Daoy (cell line): ENCODE data around the gene CIPC. TPM values are rescaled to one million over a fixed set of nuclear protein-coding genes. Genes with fewer than 3 reads are reported as not detected.
A peak's percentile ranks its signal among the peaks of the same experiment; 100 is the strongest.

Source experiments
- DNase-seq: peaks from one replicate; pipeline ENCODE4 v3.0.0-alpha.2; 2015; ENCODE audit warnings: low read depth
- total RNA-seq: library from RNA; depleted of rRNA; stranded (reverse); fragments of >200 nt; shearing (Covaris generic); gene quantifications from 2 replicates; pipeline ENCODE4 v1.2.3, GENCODE V29; 2014

The CIPC gene
- total RNA-seq, 1 experiment from 2014 or later = 12.7 TPM

DNA sequence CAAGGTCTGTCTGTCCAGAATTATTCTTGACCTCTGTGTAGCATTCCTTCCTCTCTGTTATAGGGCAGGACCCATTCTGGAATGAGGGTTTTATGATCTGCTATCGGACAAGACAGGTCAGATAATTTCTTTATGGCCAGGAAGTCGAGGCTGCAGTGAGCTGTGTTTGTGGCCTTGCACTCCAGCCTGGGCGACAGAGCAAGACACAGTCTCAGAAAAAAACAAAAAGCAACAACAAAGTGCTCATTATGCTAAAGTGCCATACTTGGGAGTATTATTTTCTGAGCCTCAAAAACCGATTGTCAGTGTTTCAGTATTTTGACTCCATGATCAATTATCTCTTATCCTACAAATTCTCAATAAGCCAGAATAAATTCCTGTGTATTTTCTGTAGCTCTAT, 4.1 kb downstream of the CIPC start:
- no peak for DNase-seq

DNA sequence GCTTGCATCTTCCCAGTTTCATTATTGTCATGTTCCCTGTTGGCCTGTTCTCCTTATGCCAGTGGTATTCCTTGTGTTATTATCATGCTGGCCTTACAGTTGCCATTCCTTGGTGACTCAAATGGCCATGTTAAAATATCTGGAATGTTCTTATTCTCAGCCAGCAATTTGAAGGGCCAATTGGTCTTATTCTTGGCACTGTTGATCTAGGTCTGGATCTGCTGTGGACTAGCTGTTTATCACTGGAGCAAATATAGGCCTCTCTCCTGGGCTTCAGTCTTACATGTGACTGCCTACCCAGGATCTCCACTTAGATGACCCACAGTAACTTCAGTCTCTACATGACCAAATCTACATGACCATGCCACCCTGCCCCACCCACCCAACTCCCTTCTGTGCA, 5.4 kb downstream of the CIPC start:
- no peak for DNase-seq

DNA sequence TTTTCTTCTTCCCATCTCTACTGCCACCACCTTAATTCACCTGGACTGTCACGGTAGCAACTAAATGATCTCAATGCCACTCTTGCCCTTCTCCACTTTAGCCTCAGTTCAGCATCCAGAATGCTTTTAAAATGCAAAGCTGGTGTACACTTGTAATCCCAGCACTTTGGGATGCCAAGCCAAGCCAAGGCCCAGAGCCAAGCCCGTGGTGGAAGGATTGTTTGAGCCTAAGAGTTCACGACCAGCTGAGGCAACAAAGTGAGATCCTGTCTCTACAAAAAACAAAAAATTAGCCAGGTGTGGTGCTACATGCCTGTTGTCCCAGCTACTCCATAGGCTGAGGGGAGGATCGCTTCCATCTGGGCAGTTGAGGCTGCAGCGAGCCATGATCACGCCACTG, 5.9 kb downstream of the CIPC start:
- no peak for DNase-seq

DNA sequence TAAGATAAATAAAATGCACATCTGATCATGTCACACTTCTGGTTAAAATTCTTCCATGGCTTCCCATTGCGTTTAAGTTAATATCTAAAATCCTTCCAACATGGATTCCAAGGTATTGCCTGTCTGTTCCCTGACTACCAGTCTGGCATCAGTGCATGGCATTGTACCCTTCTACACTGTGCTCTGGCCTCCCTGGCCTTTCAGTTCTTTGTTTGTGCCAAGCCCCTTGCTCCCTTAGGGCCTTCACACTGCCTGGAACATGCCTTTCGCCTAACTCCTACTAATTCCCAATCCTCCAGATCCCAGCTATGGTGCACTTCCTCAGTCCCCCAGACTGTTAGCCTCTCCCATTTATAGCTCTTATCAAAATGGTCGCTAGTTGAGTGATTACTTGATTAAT, 6.3 kb downstream of the CIPC start:
- no peak for DNase-seq

DNA sequence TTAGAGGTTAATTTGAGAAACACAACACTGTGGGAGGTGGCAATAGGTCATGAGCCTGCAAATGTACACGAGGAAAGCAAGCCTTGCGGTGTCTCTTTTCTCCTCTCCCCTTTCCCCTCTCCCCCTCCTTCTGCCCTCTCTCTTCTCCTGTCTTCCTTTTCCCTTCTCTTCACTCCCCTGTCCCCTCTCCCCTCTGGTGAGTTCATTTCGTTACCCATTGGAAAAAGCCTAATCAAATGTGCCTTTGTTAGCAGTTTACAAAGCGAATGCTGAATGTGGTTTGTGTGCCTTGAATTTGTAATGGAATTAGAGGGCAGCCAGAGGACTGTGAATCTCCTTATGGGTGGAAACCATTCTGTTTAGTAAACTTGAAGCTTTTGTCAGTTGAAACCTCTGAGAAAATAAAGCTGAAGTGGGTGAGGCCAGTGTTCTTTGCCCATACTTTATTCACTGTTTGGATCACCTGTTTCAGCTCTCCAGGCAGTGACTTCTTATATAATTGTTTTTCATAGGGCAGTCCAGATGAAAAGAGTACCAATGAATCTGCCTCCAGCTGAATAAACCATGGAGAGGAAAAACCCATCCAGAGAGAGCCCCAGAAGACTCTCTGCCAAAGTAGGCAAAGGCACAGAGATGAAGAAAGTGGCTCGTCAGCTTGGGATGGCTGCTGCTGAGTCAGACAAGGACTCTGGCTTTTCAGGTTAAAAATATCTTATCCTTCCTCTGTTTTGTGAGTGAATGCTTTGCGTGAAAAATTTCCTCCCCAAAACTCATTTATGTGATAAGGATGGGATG, 7.3 kb downstream of the CIPC start:
- DNase-seq = no peak

DNA sequence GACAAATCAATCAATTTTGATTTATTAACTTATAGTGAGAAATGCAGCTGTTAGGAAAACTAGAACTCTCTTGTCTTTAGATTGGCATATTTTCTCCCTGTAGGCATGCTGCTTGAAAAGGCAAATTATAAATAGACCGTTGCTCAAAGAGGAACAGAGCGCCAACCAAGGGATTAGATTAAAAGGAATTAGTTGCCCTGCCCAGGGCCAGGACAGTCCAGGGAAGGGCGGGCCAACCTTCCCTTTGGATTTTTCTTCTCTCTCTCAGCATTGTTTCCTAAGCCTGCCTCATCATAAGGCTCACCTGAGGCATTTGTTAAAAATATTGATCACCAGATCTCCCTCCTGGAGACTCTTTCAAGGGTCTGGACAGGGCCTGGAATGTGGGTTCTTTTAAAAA, 8.6 kb downstream of the CIPC start:
- DNase-seq = no peak

DNA sequence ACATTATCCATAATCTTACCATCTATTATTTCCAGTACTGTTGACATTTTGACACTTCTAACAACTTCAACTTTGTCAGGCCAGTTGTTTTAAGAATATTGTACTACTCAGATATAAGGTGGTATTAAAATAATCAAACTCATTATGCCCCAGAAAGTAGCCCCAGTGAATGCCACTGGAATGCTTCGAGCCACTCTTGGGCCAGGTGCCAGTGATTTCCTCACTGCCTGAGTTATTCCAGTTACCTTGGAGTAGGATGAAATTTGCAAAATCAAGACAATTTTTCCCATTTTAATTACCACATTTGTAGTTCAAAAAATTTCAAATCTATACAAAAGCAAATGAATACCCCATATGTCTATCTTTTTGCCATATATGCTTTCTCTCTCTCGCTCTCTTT, 9.2 kb downstream of the CIPC start:
- DNase-seq = no peak

DNA sequence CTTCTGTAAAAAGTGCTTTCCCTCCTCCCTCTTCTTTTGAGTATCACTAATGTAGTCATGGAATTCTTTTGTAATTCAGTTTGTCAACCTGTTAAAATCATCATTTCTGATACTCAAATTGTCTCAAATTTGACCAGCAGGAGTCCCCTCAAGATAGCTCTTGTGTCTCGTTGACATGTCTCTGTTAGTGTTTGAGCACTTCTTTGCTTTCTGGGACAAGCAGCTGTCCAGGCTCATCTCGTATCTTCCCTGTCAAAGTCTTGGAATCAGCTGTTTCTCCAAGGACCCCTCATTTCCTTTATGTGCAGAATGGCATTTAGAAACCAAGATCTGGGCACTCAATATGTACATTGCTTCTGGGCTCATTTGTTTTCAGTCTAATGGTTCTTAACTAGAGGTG, 10.7 kb downstream of the CIPC start:
- DNase-seq = no peak

DNA sequence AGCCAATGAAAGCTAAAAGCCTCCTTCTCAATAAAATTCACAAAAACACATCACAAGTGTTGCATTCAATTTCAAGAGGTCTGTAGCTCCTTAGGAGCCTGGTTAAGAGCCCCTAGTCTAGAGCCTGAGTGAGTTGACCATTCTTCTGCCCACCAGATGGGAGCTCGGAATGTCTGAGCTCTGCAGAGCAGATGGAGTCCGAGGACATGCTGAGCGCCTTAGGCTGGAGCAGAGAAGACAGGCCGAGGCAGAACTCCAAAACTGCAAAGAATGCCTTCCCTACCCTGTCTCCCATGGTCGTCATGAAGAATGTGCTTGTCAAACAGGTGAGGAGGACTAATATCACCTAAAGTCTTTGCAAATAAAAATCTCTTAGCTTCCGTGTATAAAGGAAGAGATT, 11.6 kb downstream of the CIPC start:
- DNase-seq = no peak

DNA sequence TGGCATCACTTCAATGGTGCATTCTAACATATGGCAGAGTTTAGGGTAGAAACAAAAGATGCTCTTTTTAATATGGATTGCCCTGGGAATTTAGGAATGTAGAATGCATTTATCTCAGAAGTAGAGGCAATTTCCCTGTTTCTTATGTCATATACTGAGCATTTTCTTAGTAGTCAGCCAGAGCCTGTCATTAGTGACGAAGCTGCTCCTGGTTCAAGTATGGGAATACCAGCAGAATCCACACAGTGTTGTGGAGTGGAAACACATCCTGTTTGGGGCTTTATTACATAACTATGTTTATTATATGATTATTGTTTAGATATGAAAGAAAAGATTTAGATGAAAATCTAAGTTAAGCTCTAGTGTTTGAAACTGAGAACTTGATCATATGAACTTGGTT, 12.2 kb downstream of the CIPC start:
- DNase-seq = no peak

DNA sequence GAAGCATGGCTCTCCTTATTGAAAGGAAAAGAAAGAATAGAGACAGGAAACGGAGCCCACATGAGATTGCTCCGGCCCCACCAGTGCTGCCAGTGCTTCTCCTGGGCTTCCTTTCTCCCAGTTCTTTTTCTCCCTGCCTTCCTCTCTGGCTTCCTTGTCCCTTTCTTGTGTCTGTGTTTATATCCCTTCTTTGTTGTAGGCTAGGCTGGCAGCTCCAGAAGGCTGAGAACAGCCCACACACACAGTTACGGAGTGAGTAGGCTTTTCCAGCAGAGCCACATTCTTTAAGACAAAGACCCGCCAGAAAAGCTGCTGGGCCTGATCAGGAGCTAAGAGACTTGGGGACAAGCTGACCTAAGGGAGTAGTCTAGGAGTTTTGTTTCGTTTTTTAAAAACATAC, 13.0 kb downstream of the CIPC start:
- DNase-seq = no peak

DNA sequence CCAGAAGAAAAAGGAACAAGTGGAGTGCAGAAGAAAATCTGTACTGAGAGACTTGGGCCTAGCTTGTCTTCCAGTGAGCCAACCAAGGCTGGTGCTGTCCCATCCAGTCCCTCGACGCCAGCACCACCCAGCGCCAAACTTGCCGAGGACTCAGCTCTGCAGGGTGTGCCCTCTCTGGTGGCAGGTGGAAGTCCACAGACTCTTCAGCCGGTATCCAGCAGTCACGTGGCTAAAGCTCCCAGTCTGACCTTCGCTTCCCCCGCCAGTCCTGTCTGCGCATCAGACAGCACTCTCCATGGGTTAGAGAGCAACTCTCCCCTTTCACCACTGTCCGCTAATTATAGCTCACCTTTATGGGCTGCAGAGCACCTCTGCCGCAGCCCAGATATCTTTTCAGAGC, 15.6 kb downstream of the CIPC start:
- DNase-seq = no peak

DNA sequence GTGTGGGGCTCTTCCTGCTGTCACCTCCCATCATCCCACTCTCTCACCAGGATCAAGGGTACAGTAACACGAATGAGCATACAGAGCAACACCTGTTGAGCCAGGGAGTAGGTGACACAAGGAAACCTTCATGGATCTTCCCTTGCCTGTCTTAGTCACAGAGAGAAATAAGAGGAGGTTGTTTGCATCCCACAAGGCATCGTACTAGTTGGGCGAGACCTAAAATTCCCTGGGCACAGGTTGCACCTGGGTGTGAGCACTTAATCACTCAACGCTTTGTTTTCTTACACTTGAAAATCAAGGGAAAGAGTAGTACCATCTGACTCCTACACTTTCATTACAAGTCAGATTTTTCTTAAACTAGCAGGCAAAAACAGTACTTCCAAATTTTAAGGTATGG, 16.6 kb downstream of the CIPC start:
- no peak for DNase-seq

DNA sequence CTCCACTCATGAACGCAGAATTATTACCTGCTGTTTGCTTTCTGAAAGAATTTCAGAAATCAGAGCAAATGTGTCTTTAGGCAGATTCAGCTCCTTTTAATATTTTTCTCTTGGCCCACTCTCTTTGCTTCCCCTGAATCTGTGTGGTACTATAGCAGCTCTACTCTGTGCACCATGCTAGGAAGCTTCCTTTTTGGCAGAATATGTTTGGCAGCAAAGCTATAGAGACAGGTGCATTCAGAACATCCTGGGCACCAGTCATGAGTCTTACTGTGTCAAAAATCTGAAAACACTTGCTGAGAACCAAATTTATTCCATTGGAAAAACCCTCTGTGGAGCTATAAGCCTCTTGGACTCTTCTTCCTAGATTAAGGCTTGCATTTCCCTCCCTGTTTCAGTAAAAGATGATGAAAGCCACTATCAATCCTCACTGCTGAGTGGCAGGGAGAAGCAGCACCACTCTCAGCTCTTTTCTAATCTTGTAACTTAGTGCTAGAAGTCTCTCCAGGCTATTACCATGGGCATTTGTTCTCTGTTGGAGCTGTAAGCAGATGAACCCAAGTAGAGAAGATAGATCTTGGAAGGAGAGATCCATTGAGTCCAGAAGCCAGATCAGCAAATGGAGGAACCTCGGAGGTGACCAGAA, 18.2 kb downstream of the CIPC start:
- no peak for DNase-seq

DNA sequence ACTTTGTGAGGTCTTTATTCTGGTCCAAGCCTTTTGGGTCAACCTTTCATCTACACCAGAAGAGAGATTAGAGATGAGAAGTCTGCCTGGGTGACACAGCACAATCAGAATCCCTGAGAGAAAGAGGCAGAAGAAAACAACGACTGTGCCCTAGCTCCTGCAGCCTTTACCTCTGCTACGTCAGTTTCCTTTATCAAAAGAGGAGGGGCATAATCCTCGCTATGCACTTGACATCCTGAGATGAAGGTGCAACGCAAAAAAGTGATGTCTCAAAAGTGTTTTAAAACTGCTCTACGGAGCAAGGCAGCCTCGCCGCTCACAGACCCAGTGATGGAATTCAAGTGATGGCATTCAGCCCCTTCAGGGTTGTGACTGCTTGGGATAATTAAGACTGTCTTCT, 21.8 kb downstream of the CIPC start:
- DNase-seq = no peak

DNA sequence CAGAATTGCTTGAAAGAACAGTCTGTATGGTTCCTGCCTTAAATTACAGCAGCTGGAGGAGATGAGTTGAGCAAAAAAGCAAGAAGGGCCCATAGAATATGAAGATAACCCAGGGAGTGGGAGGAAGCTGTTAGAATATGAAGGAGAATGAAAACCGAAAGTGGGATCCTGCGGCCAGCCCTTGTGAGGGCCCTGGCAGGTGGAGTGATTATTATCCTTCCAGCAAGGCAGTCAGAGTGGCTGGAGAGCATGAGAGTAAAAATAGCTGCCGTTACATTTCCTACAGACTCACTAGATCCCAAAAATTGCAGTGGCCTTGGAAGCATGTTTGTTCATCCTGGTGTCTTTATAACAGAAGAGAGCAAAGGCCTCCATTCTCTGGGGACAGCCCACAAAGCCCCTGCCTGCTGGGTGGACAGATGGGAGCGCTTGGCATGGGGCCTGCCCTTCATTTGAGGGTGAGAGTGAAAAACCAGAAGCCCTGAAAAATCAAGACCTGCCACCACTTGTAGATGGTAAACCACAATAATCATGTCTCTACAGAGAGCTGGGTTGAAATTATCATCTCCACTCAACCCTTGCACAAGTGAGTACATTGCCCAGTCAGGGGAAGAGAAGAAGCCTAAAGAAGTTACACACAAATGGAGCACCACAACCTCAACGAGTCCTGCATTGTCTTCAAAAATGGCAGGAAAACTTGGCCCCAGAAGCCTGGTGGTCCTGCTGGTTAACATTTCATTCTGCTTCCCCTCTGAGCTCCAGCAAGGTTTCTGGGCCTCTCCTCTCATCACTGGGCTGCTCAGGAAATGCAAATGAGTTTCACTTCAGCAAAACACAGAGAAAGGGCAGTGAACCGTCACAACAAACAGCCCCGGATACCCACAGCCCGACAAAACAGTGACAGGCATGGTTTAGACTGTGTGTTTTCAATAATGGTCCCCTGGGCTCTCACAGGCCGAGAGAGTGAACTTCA, 23.0 kb downstream of the CIPC start:
- DNase-seq = no peak

DNA sequence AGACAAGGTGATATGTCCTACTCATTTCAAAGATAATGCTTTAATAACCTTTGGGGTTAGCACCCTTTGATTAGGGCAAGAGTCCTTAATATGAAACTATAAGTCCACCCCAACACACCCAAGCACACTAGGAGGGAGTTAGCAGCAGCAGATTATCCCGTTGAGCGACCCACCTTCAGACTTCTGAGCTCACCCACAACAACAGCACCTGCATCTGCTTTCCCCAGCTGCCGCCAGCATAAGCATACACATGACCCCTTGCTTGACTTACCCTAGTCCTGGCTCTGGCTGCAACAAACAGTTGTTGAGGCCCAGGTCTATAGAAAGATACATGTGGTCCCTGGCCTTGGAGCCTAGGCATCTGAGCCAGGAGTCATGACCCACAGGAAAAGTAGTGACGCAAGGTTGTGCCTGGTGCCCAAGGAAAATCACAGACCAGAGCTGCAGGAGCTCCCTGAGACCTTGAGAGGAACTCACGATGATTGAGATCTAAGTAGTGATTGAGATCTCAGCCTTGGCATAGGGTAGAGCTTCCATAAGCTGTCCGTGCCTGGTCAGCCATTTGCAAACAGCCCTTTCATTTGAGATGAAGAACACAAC, 24.6 kb downstream of the CIPC start:
- no peak for DNase-seq

DNA sequence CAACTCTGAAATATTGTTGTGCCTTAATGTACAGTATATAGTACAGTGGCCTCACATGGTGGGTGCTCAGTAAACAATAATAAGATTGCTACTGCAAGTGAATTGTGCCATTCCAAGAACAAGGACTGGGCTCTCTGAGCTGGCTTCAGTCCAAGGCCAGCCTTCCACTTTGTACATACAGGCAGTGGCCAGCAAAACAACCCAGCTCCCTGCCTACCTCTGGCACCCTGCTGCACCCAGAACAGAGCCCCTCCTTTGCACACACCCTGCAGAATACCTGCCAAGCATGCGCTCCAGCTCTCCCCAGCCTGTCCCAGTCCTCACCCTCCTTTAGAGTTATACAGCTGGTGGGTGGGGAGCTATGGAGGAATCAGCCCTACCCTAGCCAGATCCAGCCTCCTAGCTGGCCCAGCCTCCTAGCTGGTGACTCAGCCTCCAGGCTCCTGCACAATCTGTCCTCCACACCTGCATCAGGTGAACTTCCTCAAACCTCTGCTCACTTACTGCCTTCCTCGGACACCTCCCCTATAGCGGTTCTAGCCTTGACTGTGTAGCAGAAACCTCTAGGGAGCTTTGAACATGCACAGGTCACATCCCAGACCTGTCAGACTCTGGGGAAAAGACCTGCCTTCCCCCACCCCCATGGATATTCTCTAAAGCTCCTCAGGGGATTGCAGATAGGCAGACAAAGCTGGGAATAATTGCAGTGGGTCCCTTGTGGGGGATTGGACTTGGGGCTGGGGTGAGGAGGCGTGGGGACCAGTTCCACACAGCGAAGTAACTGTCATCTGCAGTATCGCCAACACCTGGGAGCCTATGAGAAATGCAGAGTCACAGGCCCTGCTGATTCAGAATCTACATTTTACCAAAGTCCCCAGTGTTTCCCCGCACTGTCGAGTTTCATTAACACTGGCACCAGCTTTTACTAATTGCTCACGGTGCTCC, 25.6 kb downstream of the CIPC start:
- DNase-seq = peak; percentile 19

DNA sequence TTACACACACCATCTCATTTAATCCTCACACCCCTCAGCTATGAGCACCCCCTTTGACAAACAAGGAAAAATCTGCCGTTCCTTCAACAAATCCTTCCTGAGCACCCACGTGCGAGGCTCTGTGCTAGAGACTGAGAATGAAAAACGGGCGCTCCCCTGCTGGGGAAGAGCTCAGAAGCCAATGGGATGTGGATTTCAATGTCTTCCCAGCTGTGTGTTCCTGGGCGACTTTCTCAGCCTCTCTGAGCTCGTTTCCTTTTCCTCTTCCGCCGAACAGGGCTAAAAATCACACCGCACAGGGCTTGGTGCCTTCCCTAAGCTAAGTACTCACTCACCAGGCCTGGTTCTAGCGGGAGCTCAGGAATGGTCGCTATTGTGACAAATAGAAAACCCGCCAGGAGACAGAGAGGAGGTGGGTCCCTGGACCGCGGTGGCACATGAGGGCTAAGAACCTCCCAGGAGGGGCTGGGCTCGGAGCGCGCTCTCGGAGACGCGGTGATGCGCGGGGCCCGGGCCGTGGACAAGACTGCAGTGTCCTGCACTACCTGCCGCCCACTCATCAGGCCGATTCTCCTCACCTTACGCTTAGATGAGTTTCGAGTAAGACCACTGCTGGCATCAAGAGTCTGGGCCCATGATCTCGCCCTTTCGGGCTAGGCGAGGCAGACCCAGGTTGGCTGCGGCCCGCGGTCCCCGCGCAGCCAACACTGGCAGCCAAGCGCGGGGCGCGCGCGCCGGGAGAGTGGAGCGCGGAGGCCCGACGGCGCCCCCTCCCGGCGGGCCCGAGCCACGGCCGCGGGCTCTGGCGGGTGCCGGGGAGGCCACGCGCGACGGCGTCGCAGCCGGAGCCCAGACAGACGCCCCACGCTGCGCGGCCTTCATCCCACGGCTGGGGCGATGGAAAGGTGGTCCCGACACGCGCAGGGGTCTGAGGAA, 26.6 kb downstream of the CIPC start:
- DNase-seq = peak; percentile 71

DNA sequence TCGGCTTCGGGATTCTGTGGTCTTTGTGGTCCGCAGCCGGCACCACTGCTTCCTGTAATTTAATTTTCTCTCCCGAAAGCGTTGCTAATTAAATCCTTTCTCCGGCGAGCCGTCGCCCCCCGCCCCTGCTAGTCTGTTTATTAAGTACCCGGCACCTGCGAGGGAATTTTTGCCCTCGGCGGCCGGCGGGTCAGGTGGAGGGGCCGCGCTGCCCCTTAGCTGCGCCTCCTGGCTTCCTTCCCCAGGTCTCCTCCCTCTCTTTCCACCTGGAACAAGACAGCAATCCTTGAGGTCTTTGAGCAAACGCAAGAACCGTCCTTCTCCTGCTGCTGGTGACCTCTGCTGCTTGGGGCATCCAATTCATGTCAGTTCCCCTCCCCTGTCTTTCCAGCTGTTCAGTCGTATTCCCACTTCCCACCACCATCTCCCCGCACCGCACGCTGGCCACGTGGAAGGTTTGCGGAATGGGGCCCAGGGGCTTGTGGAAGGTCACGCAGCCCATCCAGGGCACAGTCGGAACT, 27.3 kb downstream of the CIPC start:
- DNase-seq = no peak
